SK-N-SH treated with all-trans-retinoic acid at 6 μM for 48 hours (cell line): Measurements from ENCODE around the gene ARAP2.

Experiments
- ATAC-seq: fragments of 200-7000 bp; cut with Tn5 transposase; 3 replicates; pipeline ENCODE4 v1.9.1; 2020; ENCODE audit warnings: mild to moderate bottlenecking, moderate library complexity
- BACH2 ChIP-seq: fragments of 250-450 bp; sonication (Bioruptor Pico); IDR thresholded peaks from 2 replicates; pipeline ENCODE4 v1.9.0; 2021; ENCODE audit warnings: mild to moderate bottlenecking, borderline replicate concordance
- CSDC2 ChIP-seq: fragments of 250-450 bp; sonication (Bioruptor Pico); IDR thresholded peaks from 2 replicates; pipeline ENCODE4 v1.5.0; 2020; ENCODE audit warnings: mild to moderate bottlenecking, moderate library complexity
- ESRRG ChIP-seq: fragments of 250-450 bp; sonication (Bioruptor Pico); IDR thresholded peaks from 2 replicates; pipeline ENCODE4 v1.6.1; 2021; ENCODE audit warnings: mild to moderate bottlenecking
- GLIS3 ChIP-seq: fragments of 250-450 bp; sonication (Bioruptor Pico); IDR thresholded peaks from 2 replicates; pipeline ENCODE4 v1.5.0; 2020; ENCODE audit warnings: mild to moderate bottlenecking, moderate library complexity
- ISL1 ChIP-seq: fragments of 250-450 bp; sonication (Bioruptor Pico); IDR thresholded peaks from 2 replicates; pipeline ENCODE4 v2.1.2; 2022; ENCODE audit warnings: mild to moderate bottlenecking, moderate library complexity
- OSR1 ChIP-seq: fragments of 250-450 bp; sonication (Bioruptor Pico); IDR thresholded peaks from 2 replicates; pipeline ENCODE4 v1.8.0; 2022; ENCODE audit warnings: moderate library complexity, mild to moderate bottlenecking, inconsistent platforms
- PPARA ChIP-seq: fragments of 250-450 bp; sonication (Bioruptor Pico); IDR thresholded peaks from 2 replicates; pipeline ENCODE4 v1.5.0; 2020; ENCODE audit warnings: mild to moderate bottlenecking, borderline replicate concordance
- RARB ChIP-seq: fragments of 250-450 bp; sonication (Bioruptor Pico); IDR thresholded peaks from 2 replicates; pipeline ENCODE4 v1.8.0; 2021; ENCODE audit warnings: mild to moderate bottlenecking, moderate library complexity
- SNAI2 ChIP-seq: fragments of 250-450 bp; sonication (Bioruptor Pico); IDR thresholded peaks from 2 replicates; pipeline ENCODE4 v1.5.0; 2020; ENCODE audit warnings: mild to moderate bottlenecking, moderate library complexity
- TOX ChIP-seq: fragments of 250-450 bp; sonication (Bioruptor Pico); IDR thresholded peaks from 2 replicates; pipeline ENCODE4 v1.8.0; 2021; ENCODE audit warnings: mild to moderate bottlenecking, moderate library complexity, borderline replicate concordance
- ZC3H10 ChIP-seq: fragments of 250-450 bp; sonication (Bioruptor Pico); IDR thresholded peaks from 2 replicates; pipeline ENCODE4 v1.5.1; 2021; ENCODE audit warnings: mild to moderate bottlenecking, moderate library complexity
- ZFP30 ChIP-seq: fragments of 450-650 bp; formaldehyde crosslinking; IDR thresholded peaks from 2 replicates; pipeline ENCODE4 v1.5.0; 2022; ENCODE audit warnings: mild to moderate bottlenecking, moderate library complexity
- ZNF565 ChIP-seq: fragments of 450-650 bp; formaldehyde crosslinking; conservative IDR thresholded peaks from 2 replicates; pipeline ENCODE4 v1.5.0; 2020; ENCODE audit warnings: low read depth, mild to moderate bottlenecking, moderate library complexity
- TF ChIP-seq, protein P1 (sequence below): fragments of 250-450 bp; sonication (Bioruptor Pico); IDR thresholded peaks from 2 replicates; pipeline ENCODE4 v1.8.0; 2020; ENCODE audit warnings: mild to moderate bottlenecking, moderate library complexity, borderline replicate concordance
- TF ChIP-seq, protein P2 (sequence below): fragments of 250-450 bp; sonication (Bioruptor Pico); IDR thresholded peaks from 2 replicates; pipeline ENCODE4 v1.5.1; 2020; ENCODE audit warnings: low read depth, mild to moderate bottlenecking, moderate library complexity
- TF ChIP-seq, protein P3 (sequence below): fragments of 250-450 bp; sonication (Bioruptor Pico); IDR thresholded peaks from 2 replicates; pipeline ENCODE4 v1.5.0; 2020; ENCODE audit warnings: mild to moderate bottlenecking, moderate library complexity
- TF ChIP-seq, protein P4 (sequence below): fragments of 250-450 bp; sonication (Bioruptor Pico); IDR thresholded peaks from 2 replicates; pipeline ENCODE4 v1.8.0; 2021; ENCODE audit warnings: low read depth, mild to moderate bottlenecking, moderate library complexity, borderline replicate concordance

The ARAP2 gene

DNA sequence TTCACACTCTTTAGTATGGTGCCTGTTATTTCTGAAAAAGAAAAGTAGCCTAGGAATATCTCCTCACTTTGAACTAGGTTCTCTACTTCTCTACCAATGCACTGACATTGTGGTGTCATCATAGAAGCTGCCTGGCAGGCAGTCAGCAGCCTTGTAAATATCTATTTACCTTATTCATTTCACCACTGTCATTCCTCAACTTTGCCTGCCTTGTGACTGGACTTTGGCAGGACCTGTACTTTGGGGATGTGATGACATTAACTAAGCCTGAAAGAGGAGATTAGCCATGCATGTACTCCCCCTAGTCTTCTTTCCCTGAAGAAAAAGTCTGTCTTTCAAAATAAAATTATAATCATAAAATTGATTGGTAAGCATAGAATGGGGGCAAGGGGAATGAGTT lies 207.2 kb downstream of the ARAP2 start:
- no peak for ATAC-seq

DNA sequence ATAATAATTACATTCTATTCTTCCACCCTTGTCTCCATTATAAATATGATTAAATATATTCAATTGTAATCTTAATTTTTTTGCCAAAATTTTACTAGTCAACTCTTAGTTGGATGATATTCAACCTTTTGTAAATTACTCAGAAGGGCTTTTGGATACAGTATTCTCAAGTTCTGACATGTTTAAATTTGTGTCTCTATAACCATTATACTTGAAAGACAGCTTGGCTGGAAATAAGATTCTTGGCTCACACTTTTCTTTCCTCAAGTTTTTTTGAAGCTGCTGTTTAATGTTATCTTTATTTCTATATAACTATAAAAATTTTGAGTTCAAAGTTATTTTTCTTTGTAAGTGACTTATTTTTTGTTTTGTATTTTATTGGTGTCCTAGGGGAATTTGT lies 214.4 kb downstream of the ARAP2 start:
- no peak for TF ChIP-seq BACH2 (CRISPR knock-in tag)
- no peak for TF ChIP-seq RARB (CRISPR knock-in tag)
- no peak for TF ChIP-seq SNAI2 (CRISPR knock-in tag)
- TF ChIP-seq OSR1 (CRISPR knock-in tag): no peak
- TF ChIP-seq ZNF565 (CRISPR knock-in tag): no peak
- no peak for TF ChIP-seq TOX
- TF ChIP-seq, protein P1, sequence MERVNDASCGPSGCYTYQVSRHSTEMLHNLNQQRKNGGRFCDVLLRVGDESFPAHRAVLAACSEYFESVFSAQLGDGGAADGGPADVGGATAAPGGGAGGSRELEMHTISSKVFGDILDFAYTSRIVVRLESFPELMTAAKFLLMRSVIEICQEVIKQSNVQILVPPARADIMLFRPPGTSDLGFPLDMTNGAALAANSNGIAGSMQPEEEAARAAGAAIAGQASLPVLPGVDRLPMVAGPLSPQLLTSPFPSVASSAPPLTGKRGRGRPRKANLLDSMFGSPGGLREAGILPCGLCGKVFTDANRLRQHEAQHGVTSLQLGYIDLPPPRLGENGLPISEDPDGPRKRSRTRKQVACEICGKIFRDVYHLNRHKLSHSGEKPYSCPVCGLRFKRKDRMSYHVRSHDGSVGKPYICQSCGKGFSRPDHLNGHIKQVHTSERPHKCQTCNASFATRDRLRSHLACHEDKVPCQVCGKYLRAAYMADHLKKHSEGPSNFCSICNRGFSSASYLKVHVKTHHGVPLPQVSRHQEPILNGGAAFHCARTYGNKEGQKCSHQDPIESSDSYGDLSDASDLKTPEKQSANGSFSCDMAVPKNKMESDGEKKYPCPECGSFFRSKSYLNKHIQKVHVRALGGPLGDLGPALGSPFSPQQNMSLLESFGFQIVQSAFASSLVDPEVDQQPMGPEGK (CRISPR knock-in tag): no peak
- TF ChIP-seq ISL1 (CRISPR knock-in tag): no peak
- TF ChIP-seq, all 23 proteins: peak for 0
- no peak for ATAC-seq

More for the DNA sequence above, 207.2 kb downstream of the ARAP2 start:
- TF ChIP-seq BACH2 (CRISPR knock-in tag) (no peak), ZFP30 (CRISPR knock-in tag) (no peak), PPARA (CRISPR knock-in tag) (no peak), ESRRG (CRISPR knock-in tag) (no peak)
- TF ChIP-seq, protein P2, sequence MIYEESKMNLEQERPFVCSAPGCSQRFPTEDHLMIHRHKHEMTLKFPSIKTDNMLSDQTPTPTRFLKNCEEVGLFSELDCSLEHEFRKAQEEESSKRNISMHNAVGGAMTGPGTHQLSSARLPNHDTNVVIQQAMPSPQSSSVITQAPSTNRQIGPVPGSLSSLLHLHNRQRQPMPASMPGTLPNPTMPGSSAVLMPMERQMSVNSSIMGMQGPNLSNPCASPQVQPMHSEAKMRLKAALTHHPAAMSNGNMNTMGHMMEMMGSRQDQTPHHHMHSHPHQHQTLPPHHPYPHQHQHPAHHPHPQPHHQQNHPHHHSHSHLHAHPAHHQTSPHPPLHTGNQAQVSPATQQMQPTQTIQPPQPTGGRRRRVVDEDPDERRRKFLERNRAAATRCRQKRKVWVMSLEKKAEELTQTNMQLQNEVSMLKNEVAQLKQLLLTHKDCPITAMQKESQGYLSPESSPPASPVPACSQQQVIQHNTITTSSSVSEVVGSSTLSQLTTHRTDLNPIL (CRISPR knock-in tag): no peak
- TF ChIP-seq, protein P3, sequence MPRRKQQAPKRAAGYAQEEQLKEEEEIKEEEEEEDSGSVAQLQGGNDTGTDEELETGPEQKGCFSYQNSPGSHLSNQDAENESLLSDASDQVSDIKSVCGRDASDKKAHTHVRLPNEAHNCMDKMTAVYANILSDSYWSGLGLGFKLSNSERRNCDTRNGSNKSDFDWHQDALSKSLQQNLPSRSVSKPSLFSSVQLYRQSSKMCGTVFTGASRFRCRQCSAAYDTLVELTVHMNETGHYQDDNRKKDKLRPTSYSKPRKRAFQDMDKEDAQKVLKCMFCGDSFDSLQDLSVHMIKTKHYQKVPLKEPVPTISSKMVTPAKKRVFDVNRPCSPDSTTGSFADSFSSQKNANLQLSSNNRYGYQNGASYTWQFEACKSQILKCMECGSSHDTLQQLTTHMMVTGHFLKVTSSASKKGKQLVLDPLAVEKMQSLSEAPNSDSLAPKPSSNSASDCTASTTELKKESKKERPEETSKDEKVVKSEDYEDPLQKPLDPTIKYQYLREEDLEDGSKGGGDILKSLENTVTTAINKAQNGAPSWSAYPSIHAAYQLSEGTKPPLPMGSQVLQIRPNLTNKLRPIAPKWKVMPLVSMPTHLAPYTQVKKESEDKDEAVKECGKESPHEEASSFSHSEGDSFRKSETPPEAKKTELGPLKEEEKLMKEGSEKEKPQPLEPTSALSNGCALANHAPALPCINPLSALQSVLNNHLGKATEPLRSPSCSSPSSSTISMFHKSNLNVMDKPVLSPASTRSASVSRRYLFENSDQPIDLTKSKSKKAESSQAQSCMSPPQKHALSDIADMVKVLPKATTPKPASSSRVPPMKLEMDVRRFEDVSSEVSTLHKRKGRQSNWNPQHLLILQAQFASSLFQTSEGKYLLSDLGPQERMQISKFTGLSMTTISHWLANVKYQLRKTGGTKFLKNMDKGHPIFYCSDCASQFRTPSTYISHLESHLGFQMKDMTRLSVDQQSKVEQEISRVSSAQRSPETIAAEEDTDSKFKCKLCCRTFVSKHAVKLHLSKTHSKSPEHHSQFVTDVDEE (CRISPR knock-in tag): no peak

DNA sequence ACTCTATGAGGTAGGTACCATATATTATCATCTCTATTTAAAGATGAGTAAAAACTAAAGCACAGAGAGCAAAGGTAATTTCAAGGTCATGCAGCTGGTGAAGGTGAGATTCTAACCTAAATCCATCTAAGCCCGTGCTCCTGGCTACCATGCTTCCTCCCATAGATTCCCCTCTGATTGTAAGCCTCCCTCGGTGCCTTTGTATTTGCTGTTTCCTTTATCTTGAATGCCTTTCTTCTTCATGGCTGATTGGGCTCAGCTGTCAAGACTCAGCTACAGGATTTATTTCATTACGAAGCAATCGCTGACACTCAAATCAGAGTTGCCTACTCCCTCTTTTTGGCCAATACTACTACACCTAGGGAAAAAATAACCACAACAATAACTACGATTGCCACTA lies 217.1 kb downstream of the ARAP2 start:
- TF ChIP-seq OSR1 (CRISPR knock-in tag): no peak
- no peak for TF ChIP-seq CSDC2
- TF ChIP-seq ZFP30 (CRISPR knock-in tag): no peak
- no peak for TF ChIP-seq TOX
- TF ChIP-seq ESRRG (CRISPR knock-in tag): no peak
- no peak for TF ChIP-seq GLIS3
- no peak for TF ChIP-seq ZC3H10 (CRISPR knock-in tag)
- TF ChIP-seq ISL1 (CRISPR knock-in tag): no peak
- no peak for ATAC-seq

DNA sequence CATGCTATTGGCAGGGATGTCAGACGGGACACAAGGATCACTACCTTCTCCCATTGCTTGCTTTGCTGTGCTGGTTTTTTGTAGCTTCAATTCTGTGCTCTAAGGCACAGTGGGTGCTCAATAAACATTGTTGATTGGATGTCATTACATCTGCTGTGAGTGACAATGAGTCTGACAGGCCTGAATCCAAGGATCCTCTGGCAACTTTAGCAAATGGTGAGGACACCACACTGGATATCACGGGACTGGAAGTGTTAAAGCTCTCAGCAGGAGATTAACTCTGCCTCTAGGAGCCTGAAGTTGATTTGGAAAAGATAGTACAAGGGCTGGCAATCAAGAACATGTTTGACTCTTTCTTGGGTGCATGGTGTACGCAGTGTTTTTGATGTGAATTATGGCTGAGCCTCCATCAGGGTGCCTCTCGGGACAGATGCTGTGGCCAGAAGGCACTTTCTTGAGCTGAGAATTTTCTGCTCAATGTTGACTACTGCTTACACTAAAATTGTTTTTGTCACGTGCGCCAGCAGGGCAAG lies 217.9 kb downstream of the ARAP2 start:
- TF ChIP-seq CSDC2 (no peak), ISL1 (CRISPR knock-in tag) (no peak), SNAI2 (CRISPR knock-in tag) (no peak)
- TF ChIP-seq, protein P4, sequence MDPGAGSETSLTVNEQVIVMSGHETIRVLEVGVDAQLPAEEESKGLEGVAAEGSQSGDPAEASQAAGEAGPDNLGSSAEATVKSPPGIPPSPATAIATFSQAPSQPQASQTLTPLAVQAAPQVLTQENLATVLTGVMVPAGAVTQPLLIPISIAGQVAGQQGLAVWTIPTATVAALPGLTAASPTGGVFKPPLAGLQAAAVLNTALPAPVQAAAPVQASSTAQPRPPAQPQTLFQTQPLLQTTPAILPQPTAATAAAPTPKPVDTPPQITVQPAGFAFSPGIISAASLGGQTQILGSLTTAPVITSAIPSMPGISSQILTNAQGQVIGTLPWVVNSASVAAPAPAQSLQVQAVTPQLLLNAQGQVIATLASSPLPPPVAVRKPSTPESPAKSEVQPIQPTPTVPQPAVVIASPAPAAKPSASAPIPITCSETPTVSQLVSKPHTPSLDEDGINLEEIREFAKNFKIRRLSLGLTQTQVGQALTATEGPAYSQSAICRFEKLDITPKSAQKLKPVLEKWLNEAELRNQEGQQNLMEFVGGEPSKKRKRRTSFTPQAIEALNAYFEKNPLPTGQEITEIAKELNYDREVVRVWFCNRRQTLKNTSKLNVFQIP (CRISPR knock-in tag): no peak
- TF ChIP-seq, protein P2 (CRISPR knock-in tag): no peak

More for the DNA sequence above, 217.9 kb downstream of the ARAP2 start:
- no peak for ATAC-seq
